Astrocyte of the cerebellum (primary cell): ENCODE measurements around the gene FRMPD4.
A peak's percentile ranks its signal among the peaks of the same experiment; 100 is the strongest.

ENCODE experiments used
- DNase-seq: peaks from one replicate; pipeline ENCODE4 v3.0.0-alpha.2; 2011; ENCODE audit warnings: low read depth
- H3K4me3 ChIP-seq: 2 replicates; pipeline ENCODE4 v1.5.1; 2011; ENCODE audit warnings: mild to moderate bottlenecking, low read depth, low read length, moderate library complexity
- in situ Hi-C: cut with HindIII; loops from 2 replicates; pipeline ENCODE4 v1.10.0; 2017; ENCODE audit warnings: low sequenced_read_pairs
- TF ChIP-seq, protein P1 (sequence below): IDR thresholded peaks from 2 replicates; pipeline ENCODE4 v1.5.1; 2012; ENCODE audit warnings: low read length, low read depth, moderate library complexity, mild to moderate bottlenecking; ENCODE audit errors: missing control alignments

FRMPD4 gene

DNA sequence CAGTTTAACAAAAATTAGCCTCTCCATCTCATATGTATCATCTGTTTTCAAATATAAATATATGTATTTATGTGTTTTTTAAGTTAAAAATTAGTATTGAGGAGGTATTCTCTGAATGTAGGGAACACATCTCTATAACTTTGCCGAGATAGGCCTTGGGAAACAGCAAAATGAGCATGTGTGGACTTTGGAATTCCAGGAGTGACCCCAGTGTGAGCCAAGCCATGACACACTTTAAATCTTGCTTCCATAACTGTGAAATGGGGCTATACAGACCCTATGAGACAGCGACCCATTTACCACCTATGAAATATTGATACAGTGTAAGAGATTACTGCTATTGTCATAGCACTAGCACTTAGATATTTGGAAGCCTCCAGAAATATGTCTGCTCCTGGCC is 58.8 kb downstream of the FRMPD4 start:
- no peak for DNase-seq
- no peak overlapping the region for H3K4me3 ChIP-seq
- TF ChIP-seq, protein P1, sequence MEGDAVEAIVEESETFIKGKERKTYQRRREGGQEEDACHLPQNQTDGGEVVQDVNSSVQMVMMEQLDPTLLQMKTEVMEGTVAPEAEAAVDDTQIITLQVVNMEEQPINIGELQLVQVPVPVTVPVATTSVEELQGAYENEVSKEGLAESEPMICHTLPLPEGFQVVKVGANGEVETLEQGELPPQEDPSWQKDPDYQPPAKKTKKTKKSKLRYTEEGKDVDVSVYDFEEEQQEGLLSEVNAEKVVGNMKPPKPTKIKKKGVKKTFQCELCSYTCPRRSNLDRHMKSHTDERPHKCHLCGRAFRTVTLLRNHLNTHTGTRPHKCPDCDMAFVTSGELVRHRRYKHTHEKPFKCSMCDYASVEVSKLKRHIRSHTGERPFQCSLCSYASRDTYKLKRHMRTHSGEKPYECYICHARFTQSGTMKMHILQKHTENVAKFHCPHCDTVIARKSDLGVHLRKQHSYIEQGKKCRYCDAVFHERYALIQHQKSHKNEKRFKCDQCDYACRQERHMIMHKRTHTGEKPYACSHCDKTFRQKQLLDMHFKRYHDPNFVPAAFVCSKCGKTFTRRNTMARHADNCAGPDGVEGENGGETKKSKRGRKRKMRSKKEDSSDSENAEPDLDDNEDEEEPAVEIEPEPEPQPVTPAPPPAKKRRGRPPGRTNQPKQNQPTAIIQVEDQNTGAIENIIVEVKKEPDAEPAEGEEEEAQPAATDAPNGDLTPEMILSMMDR, result no peak
- in situ Hi-C loops, result no loop called here

DNA sequence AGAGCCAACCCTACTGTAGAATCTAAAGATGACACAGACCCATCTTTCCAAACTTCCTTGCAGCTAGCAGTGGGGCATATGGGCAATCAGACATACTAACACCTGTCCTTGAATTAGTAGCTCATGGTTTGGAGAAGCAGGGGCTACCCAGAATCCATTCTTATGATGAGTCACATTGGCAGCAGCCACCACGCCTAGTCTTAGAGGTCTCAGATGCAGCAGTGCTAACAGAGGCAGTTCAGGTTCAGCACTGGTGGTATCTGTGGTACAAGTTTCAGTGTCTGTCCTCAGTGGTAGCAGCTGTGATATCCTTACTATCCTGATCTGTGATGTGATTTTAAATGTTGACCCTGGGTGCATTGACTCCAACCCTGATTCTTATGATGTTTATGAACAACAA is 68.1 kb downstream of the FRMPD4 start:
- in situ Hi-C loops, result no loop called here
- no peak overlapping the region for H3K4me3 ChIP-seq
- no peak for DNase-seq
- TF ChIP-seq, protein P1, result no peak

DNA sequence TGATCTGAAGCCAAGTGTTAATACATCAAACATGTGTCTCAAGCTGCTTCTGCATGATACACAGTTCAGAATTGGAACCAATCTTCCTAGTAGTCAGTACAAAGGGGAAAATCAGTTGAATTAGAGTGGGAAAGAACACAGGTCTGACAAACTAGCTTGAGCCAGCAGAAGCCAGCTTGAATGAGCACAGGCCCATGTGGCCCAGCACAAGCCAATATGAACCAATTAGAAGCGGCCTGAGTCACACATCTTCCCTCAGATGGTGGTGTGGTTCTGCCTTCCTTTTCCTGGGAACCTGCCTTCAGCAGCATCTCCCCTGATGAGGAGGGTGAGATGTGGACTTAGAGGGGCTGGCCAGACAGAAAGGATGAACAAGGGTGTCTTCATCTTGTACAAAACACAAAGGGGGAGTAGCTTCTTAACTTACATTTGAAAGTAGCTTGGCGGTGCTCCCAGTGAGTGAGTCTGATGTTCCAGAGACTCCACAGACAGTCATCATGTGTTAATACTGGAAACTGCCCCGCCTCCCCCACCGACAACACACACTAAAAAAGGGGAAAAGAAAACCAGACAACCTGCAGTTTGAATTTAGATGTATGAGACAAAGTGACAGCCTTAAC is 72.0 kb downstream of the FRMPD4 start:
- TF ChIP-seq, protein P1, result no peak
- DNase-seq, result peak; percentile 6
- no peak overlapping the region for H3K4me3 ChIP-seq
- in situ Hi-C loops, result no loop called here

DNA sequence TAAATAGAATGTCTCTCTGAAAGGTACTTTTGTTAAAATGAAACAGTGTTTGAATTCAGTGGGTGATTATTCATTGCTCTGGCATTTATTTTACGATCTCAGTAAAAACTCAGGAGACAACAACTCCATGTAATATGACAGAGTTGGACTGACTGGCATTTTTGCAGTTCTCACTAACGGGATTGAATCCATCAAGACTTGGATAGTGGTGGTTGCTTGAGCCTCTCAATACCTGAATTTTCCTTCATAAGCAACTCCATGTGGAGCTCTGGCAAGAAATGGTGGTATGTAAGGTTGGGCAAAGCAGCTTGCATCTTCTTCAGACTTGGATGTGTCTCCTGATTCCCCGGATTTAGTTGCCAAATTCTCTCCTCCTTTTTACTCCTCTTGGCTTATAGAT is 72.7 kb downstream of the FRMPD4 start:
- in situ Hi-C loops, result no loop called here
- H3K4me3 ChIP-seq, result no peak overlapping the region
- TF ChIP-seq, protein P1, result no peak
- DNase-seq, result no peak

DNA sequence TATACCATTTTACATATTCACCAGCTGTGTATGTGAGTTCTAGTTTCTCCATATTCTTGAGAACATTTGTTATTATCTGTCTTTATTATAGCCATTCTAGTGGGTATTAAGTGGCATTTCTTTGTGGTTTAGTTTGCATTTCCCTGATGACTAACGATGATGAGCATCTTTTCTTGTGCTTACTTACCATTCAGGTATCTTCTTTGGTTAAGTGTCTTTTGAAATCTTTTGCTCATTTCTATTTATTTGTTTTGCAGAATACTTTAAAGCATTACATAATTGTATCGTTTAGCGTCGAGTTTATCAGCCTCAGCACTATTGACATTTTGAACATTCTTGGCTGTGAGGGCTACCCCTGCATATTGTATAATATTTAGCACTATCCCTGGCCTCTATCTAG is 85.4 kb downstream of the FRMPD4 start:
- no peak overlapping the region for H3K4me3 ChIP-seq
- in situ Hi-C loops, result no loop called here
- no peak for DNase-seq
- TF ChIP-seq, protein P1, result no peak

DNA sequence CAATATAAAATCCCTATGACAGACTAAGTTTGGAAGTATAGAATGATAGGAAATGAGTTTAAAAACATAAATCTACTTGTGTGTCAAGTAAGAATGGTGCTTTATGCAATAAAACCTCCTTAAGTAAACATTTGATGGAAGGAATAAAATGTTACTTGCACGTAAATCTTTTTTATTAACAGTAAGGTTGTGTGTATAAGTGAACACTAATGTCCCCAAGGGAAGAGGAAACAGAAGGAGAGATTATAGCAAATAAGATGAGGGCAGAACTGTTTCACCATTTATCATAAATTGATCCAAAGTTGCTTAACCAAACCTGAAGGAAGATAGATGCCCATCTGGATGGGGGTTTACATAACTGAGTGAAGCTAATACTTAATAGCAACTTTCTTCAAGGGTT is 86.8 kb downstream of the FRMPD4 start:
- TF ChIP-seq, protein P1, result no peak
- no peak overlapping the region for H3K4me3 ChIP-seq
- in situ Hi-C loops, result no loop called here
- DNase-seq, result no peak

DNA sequence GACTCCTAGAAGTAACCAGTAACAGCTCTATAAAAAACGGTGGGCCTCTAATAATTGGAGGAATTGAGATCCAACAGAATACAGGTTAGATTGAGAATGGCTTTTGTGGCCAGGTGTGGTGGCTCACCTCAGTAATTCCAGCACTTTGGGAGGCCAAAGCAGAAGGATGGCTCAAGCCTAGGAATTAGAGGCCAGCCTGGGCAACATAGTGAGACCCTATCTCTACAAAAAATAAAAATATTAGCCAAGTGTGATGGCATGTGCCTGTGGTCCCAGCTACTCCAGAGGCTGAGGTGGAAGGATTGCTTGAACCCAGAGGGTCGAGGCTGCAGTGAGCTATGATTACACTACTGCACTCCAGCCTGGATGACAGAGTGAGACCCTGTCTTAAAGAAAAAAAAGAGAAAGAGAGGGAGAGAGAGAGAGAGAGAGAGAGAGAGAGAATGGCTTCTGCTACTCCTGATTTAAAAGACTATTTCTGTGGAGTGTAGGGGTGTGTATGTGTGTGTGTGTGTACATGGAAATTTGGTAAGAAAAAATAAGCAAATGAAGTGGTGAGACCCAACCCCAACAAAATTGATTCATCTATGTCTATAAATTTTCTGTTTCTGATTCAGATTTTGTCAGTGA is 89.3 kb downstream of the FRMPD4 start:
- in situ Hi-C loops, result no loop called here
- no peak for DNase-seq
- H3K4me3 ChIP-seq, result no peak overlapping the region
- TF ChIP-seq, protein P1, result no peak
